Stomach (tissue), 4 donors: Measurements from ENCODE around the gene SLC16A1.

Experiments
- EP300 ChIP-seq: sonication (generic); formaldehyde crosslinking; IDR thresholded peaks from one replicate; pipeline ENCODE4 v1.6.1; 2017; ENCODE audit warnings: antibody characterized with exemption
- POLR2A ChIP-seq, 4 donors: fragments of 450-650 bp; IDR thresholded peaks; one replicate each; pipeline ENCODE4 v1.6.1; 2016; ENCODE audit warnings: antibody characterized with exemption in 4 of 4, control low read depth in 2 of 4, mild to moderate bottlenecking in 1 of 4, moderate library complexity in 1 of 4
- POLR2AphosphoS5 ChIP-seq, 3 donors: sonication (generic); formaldehyde crosslinking; IDR thresholded peaks; one replicate each; pipeline ENCODE4 v1.6.1; 2016; ENCODE audit warnings: antibody characterized with exemption in 3 of 3
- TF ChIP-seq, protein P1 (sequence below), 7 experiments: fragments of 450-650 bp in 4 of 7; fragments of 200-600 bp in 3 of 7; sonication (generic) in 3 of 7; IDR thresholded peaks; one replicate each; pipeline ENCODE4 v1.5.1; 2016 to 2019; ENCODE audit warnings: antibody characterized with exemption in 7 of 7, control low read depth in 2 of 7, mild to moderate bottlenecking in 1 of 7

DNA sequence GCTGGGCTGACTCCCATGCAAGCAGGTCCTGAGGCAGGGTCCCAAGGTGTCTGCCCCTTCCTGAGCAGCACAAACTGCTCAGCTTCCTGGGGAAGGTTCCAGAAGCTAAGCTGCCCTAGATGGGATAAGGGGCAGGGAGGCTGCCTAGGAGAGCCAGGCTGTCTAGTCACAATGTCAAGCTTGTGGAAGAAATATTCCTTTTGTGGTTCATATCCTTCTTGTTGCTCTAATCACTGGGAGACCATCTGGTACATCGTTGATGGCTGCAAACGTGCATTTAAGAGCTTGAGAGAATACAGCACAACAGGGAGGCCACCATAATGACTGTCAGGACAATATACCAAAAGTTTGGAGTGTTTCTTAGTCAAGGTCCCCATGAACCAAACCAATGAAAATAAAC is 67.4 kb downstream of the SLC16A1 start:
- TF ChIP-seq, protein P1, sequence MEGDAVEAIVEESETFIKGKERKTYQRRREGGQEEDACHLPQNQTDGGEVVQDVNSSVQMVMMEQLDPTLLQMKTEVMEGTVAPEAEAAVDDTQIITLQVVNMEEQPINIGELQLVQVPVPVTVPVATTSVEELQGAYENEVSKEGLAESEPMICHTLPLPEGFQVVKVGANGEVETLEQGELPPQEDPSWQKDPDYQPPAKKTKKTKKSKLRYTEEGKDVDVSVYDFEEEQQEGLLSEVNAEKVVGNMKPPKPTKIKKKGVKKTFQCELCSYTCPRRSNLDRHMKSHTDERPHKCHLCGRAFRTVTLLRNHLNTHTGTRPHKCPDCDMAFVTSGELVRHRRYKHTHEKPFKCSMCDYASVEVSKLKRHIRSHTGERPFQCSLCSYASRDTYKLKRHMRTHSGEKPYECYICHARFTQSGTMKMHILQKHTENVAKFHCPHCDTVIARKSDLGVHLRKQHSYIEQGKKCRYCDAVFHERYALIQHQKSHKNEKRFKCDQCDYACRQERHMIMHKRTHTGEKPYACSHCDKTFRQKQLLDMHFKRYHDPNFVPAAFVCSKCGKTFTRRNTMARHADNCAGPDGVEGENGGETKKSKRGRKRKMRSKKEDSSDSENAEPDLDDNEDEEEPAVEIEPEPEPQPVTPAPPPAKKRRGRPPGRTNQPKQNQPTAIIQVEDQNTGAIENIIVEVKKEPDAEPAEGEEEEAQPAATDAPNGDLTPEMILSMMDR (IDR thresholded peaks at IDR 0.05), result no peak
- TF ChIP-seq EP300, result no peak
- no peak for TF ChIP-seq POLR2A (IDR thresholded peaks at IDR 0.05)
- no peak for TF ChIP-seq POLR2AphosphoS5 (IDR thresholded peaks at IDR 0.05)
